ENCODE measurements around the gene CLDN9. TPM values are rescaled to one million over a fixed set of nuclear protein-coding genes. Genes with fewer than 3 reads are reported as not detected.
"Not testable (repeated sequence)": the region's sequence is repeated elsewhere in the genome, so short reads cannot be mapped to it uniquely, and the experiment has no call there.

Gene CLDN9
- polyA plus RNA-seq, 1 donor = 2.0 TPM

DNA sequence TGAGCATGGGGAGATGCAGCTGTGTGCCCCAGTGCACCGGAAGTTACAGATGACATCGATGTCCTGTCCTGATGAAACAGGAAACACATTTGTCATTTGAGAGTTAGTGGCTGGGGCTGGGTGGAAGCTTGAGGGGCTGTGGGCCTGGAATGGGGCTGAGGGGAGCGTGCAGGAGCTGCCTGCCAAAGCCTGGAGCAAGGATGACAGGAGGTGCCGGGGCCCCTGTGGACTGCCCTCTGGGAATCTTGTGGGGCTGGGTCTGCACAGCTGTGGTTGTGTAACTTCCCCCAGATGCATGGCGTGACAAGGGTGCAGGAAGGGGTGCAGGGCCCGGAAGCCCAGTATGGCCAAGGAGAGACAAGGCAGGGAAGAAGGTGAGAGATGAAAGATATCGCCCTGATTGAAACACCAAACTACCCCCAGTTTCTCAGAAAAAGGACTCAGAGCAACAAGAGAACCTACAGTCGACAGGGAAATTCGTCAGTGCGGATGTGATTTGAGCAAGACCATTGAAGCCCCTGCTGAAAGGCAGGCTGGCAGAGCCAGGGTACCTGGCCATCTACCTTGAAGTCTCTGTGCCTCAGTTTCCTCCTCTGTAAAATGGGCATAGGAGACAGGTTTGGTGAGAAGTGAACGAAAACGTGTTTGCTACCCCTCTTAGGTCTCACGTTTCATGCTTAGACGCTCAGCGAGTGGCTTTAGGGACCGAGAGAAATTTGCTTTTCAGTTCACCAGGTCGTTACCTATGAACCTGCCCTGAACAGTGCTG lies 42.4 kb downstream of the CLDN9 start:
- no peak for DNase-seq

DNA sequence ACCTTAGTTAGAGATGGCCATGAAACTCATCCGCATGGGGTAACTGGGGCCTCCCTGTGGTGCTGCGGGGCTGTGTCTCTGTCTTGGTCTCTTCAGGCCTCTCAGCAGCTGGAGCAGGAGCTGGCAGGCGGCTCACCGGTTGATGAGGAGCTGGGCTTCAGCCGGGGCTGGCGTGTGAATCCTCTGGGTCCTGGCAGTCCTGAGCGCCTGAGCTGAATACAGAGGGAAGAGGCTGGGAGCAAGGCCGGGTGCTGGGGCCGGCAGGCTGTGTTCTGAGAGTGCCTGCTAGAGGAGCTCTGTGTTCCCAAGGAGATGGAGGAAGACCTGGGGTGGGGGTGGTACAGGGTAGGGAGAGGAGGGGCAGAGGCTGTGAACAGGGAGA lies 43.0 kb downstream of the CLDN9 start:
- not testable (repeated sequence) for DNase-seq

DNA sequence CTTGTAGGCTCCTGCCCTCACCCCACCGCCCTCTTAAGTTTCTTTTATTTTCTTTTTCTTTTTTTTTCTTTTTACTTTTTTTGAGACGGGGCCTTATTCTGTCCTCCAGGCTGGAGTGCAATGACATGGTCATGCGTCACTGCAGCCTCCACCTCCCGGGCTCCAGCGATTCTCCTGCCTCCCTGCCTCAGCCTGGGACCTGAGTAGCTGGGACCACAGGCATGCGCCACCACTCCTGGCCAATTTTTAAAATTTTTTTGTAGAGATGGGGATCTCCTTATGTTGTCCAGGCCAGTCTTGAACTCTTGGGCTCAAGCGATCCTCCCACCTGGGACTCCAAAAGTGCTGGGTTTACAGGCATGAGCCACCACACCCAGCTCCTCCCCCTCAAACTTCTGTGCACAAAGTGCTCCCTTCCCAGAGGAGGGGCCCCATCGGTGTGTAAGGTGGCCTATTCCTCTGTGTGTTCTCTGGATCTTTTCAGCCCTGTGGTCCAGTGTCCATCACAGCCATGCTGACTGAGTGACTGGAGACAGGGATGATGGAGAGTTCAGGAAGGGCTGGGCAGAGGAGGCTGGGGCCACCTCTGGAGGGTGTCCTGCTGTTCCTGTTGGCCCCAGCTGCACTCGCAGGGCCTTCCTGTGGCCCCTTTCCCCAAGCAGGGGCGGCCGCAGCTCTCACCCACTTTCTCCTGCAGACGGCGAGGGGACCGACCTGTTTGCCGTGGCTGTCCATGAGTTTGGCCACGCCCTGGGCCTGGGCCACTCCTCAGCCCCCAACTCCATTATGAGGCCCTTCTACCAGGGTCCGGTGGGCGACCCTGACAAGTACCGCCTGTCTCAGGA lies 43.8 kb downstream of the CLDN9 start:
- no peak for DNase-seq

DNA sequence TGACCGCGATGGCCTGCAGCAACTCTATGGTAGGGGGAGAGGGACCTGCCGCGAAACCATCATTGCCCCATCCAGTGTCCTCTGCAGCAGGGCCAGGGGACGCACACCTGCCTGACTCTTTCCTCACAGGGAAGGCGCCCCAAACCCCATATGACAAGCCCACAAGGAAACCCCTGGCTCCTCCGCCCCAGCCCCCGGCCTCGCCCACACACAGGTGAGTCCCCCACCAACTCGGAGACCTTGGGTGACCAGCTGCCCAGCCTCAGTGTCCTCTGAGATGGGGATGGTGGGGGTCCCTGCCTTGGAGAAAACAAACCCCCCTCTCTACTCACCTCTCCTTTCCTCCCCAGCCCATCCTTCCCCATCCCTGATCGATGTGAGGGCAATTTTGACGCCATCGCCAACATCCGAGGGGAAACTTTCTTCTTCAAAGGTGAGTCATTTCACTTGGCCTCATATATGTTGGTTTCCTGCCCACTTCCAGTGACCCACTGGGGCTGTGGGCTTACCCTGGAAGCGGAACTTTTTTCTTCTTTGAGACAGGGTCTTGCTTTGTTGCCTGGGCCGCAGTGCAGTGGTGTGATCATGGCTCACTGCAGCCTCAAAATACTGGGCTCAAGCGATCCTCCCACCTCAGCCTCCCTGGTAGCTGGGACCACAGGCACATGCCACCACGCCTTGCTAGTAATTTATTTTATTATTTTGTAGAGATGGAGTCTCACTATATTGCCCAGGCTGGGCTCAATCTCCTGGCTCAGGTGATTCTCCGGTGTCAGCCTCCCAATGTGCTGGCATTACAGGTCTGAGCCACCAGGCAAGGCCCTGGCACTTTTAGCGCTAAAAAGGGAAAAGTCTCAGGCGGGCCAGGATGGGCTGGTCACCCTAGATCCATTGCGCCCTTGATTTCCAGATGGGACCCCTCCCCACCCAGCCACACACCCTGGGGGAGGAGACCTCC lies 44.7 kb downstream of the CLDN9 start:
- no peak for DNase-seq

DNA sequence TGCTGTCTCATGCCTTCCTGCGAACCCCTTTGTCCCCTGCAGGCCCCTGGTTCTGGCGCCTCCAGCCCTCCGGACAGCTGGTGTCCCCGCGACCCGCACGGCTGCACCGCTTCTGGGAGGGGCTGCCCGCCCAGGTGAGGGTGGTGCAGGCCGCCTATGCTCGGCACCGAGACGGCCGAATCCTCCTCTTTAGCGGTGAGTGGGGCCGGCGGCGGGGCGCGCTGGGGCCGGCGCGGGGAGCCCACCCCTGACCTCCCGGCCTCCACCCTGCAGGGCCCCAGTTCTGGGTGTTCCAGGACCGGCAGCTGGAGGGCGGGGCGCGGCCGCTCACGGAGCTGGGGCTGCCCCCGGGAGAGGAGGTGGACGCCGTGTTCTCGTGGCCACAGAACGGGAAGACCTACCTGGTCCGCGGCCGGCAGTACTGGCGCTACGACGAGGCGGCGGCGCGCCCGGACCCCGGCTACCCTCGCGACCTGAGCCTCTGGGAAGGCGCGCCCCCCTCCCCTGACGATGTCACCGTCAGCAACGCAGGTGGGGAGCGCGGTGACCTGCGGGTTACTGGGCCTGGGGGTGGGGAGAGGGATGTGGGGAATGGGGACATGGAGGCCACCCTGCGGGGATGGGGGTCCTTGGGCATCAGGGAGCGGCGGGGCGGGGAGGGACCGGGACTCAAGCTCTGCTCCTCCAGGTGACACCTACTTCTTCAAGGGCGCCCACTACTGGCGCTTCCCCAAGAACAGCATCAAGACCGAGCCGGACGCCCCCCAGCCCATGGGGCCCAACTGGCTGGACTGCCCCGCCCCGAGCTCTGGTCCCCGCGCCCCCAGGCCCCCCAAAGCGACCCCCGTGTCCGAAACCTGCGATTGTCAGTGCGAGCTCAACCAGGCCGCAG lies 45.7 kb downstream of the CLDN9 start:
- peak; percentile 58 for DNase-seq

DNA sequence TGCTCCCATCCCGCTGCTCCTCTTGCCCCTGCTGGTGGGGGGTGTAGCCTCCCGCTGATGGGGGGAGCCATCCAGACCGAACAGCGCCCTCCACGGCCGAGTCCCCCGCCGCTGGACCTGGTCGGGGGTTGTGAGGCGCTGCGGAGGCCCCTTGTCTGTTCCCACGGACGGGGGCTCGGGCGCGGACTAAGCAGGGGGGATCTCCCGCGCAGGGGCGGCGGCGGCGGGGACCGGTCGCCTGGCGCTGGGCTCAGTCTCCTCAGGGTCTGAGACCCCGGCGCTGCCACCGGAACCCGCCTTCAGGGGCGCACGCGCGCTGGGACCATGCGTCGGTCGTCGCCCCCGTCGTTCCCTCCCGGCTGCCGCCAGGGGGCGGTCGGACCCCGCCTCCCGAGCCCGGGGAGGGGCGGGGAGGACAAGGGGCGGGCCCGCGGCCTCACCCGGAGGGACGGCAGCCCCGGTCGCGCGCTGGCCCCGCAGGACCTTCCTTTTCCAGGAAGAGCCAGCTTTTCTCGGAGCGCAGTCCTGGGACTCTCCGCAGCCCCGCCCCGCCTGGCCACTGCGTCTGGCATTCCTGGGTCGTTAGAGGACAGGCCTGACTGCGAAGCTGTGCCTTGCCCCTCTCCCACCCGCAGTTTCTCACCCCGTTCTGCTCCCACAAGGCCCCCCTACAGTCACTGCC lies 46.5 kb downstream of the CLDN9 start:
- peak; percentile 88 for DNase-seq

DNA sequence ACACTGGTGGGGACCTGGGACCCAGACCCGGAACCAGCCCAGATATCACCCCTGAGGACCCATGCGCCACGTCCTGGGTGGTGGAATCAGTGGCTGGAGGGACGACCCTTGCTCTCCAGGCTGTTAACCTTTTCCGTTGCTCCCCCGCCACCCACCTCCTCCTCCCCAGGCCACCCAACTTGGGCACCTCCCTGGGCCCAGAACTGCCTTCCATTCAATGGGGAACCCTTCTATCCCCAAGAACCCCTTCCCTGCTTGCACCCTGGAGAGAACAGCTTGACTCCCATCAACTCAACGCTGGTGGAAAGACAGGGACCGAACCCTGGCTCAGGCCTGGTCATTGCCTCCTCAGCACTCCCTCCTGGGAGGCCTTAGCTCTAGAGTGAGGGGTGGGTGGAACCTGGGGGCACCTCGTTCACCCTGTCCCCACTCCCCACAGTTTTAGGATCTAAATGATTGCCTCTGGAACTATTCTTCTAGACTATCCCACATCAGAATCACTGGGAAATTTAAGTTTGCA lies 47.1 kb downstream of the CLDN9 start:
- DNase-seq = no peak

DNA sequence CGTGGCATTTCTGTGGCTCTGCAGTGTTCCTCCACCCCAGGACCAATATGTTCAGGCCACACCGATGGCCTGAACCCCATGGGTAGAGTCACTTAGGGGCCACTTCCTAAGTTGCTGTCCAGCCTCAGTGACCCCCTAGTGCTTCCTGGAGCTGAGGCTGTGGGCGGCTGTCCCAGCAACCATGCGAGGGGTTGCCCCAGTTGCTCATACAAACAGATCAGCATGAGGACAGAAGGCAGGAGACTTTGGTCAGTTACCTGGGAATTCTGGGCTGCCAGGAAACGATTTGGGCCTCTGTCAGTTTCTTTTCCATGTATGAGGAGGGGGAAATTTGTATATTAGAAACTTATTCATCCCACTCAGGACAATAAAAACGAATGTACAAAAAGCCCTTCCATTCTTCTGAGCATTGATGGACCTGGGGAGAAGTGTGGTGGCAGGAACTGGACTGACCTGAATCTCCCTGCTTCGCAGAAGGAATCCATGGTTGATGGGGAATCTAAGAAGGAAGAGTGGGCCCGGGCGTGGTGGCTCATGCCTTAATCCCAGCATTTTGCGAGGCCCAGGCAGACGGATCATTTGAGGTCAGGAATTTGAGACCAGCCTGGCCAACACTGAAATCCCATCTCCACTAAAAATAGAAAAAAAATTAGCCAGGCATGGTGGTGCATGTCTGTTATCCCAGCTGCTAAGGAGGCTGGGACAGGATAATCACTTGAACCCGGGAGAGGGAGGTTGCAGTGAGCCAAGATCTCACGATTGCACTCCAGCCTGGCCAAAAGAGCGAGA lies 47.8 kb downstream of the CLDN9 start:
- no peak for DNase-seq

DNA sequence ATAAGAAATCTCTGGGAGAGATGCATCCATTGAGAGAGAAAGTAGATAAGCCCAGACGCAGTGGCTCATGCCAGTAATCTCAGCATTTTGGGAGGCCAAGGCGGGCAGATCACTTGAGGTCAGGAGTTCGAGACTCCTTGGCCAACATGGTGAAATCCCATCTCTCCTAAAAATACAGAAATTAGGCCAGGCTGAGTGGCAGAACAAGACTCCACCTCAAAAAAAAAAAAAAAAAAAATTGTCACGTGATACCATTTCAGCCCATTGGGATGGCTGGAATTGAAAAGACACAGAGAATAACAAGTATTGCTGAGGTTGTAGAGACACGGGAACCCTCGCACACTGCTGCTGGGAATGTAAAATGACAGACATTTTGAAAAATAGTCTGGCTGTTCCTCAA lies 49.8 kb downstream of the CLDN9 start:
- DNase-seq = no peak

DNA sequence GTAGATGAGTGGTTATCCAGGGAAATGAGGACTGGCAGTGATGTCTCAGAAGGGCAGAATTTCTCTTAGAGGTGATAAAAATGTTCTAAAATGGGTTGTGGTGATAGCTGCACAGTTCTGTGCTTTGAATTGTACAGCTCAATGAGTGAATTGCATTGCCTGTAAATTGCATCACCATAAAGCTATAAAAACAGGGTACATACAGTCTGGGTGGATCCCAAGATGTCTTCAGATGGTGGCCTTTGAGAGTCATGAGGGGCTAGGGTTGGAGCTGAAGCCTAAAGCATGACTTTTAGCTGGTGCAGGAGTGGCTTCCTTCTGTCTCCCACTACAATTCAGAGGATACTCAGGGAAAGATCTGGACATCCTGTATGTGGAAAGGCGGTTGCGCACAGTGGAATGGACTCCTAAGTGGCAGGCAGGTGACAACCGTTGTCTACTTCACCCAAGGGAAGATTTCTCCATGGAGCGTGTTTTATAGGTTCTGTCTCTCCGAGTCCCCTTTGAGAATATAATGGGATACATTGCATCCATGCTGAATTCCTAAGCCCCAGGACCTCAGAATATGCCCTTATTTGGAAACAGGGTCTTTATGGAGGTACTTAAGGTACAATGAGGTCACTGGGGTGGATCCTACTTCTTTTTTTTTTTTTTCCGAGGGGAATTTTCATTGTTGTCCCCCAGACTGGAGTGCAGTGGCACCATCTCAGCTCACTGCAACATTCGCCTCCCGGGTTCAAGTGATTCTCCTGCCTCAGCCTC lies 51.1 kb downstream of the CLDN9 start:
- DNase-seq = no peak

Other genes with a start within 250 kb of the CLDN9 start
- gene ELOB, start 235.6 kb upstream of the CLDN9 start, polyA plus RNA-seq (ENCODE audit: insufficient read length) = 182 TPM
- 0.20 TPM for gene PRSS33, start 225.4 kb upstream of the CLDN9 start, polyA plus RNA-seq (ENCODE audit: insufficient read length)
- not detected for gene PRSS41, start 214.5 kb upstream of the CLDN9 start, polyA plus RNA-seq (ENCODE audit: insufficient read length)
- 0.22 TPM for gene PRSS21, start 195.7 kb upstream of the CLDN9 start, polyA plus RNA-seq (ENCODE audit: insufficient read length)
- 0.48 TPM for gene ZG16B, start 182.6 kb upstream of the CLDN9 start, polyA plus RNA-seq (ENCODE audit: insufficient read length)
- 8.2 TPM for gene PRSS22, start 154.8 kb upstream of the CLDN9 start, polyA plus RNA-seq (ENCODE audit: insufficient read length)
- 15.2 TPM for gene FLYWCH2, start 129.7 kb upstream of the CLDN9 start, polyA plus RNA-seq (ENCODE audit: insufficient read length)
- 16.4 TPM for gene FLYWCH1, start 101.0 kb upstream of the CLDN9 start, polyA plus RNA-seq (ENCODE audit: insufficient read length)
- gene KREMEN2, start 48.6 kb upstream of the CLDN9 start, polyA plus RNA-seq (ENCODE audit: insufficient read length) = 1.4 TPM
- 9.6 TPM for gene PAQR4, start 43.6 kb upstream of the CLDN9 start, polyA plus RNA-seq (ENCODE audit: insufficient read length)
- gene PKMYT1, start 32.5 kb upstream of the CLDN9 start, polyA plus RNA-seq (ENCODE audit: insufficient read length) = 22.0 TPM
- gene CLDN6, start 5.3 kb downstream of the CLDN9 start, polyA plus RNA-seq (ENCODE audit: insufficient read length) = 29.6 TPM
- 6.7 TPM for gene TNFRSF12A, start 7.4 kb downstream of the CLDN9 start, polyA plus RNA-seq (ENCODE audit: insufficient read length)
- 56.2 TPM for gene HCFC1R1, start 11.0 kb downstream of the CLDN9 start, polyA plus RNA-seq (ENCODE audit: insufficient read length)
- 29.5 TPM for gene THOC6, start 11.1 kb downstream of the CLDN9 start, polyA plus RNA-seq (ENCODE audit: insufficient read length)
- 2.6 TPM for gene BICDL2, start 24.0 kb downstream of the CLDN9 start, polyA plus RNA-seq (ENCODE audit: insufficient read length)
- 1.7 TPM for gene MMP25, start 33.6 kb downstream of the CLDN9 start, polyA plus RNA-seq (ENCODE audit: insufficient read length)
- gene IL32, start 52.7 kb downstream of the CLDN9 start, polyA plus RNA-seq (ENCODE audit: insufficient read length) = 23.4 TPM
- gene ZSCAN10, start 86.4 kb downstream of the CLDN9 start, polyA plus RNA-seq (ENCODE audit: insufficient read length) = 0.10 TPM
- 15.2 TPM for gene ZNF205, start 99.7 kb downstream of the CLDN9 start, polyA plus RNA-seq (ENCODE audit: insufficient read length)
- 13.2 TPM for gene ZNF213, start 122.1 kb downstream of the CLDN9 start, polyA plus RNA-seq (ENCODE audit: insufficient read length)
- not detected for gene OR1F1, start 175.3 kb downstream of the CLDN9 start, polyA plus RNA-seq (ENCODE audit: insufficient read length)
- gene ZNF200, start 222.2 kb downstream of the CLDN9 start, polyA plus RNA-seq (ENCODE audit: insufficient read length) = 16.9 TPM
- gene MEFV, start 243.7 kb downstream of the CLDN9 start, polyA plus RNA-seq (ENCODE audit: insufficient read length) = 0.35 TPM